DND-41 (cell line): ENCODE measurements around the gene AUH.

Experiments
- CTCF ChIP-seq: IDR thresholded peaks from 2 replicates; pipeline ENCODE4 v1.5.1; 2012; ENCODE audit warnings: borderline replicate concordance, low read length, moderate library complexity, mild to moderate bottlenecking; ENCODE audit not compliant: poor library complexity, severe bottlenecking; ENCODE audit errors: extremely low read depth
- EZH2 ChIP-seq: IDR thresholded peaks from 3 replicates; pipeline ENCODE4 v1.6.1; 2012; ENCODE audit warnings: borderline replicate concordance, low read depth, mild to moderate bottlenecking, moderate library complexity, low read length, inconsistent platforms; ENCODE audit not compliant: severe bottlenecking

DNA sequence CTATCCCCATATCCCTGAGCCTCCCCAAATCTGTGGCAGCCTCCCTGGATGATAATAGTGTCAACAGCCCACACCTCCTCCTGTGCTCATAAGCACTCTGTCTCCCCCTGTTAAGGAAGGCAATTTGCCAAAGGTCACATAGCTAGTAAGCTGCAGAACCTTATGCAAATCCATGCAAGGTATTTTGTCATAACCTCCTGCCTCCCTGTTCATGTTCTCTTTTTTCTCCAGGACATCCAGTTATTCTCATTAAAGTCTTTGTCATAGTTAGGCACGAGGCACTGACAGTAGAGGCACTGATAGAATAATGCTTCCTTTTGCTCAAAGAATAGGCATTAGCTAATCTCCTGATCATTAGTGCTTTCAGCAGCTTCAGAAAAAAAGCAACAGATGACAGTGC is 10.2 kb upstream of the AUH start:
- TF ChIP-seq CTCF, result no peak
- no peak for TF ChIP-seq EZH2
